Measurements from ENCODE around the gene EBI3. TPM values are rescaled to one million over a fixed set of nuclear protein-coding genes. Genes with fewer than 3 reads are reported as not detected.

EBI3 gene
- total and polyA plus RNA-seq, 2 of the 8 experiments (the other 6 are each of a cell fraction or from before 2014, with no cell fraction given) = 0.99 to 8.4 TPM

DNA sequence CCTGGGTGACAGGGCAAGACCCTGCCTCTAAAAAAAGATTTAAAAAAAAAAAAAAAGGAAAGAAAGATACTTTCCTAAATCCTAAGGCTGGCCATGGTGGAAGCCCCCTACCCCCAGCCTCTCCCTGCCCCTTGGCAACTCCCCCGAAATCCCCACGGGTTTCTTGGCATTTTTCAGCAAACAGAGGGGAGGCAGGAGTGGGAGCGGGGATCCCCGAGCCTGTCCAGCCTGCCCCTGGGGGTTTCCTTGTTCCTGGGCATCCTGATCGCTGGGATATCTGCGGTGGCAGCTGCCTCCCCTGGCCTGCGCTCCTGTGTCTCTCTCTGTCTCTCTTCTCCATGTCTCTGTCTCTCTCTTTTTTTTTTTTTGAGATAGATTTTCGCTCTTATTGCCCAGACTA lies 3.4 kb upstream of the EBI3 start:
- Histone ChIP-seq H3K23me2 (ENCODE audit: low read depth, low read length) (no peaks in the 10 kb centered on the region; the same call in 1 of the 2 replicates), H3K79me1 (ENCODE audit: low read depth, low read length) (no peaks in the 10 kb centered on the region), H3K4me3 (ENCODE audit: extremely low read depth in 1 of 4, insufficient read depth in 2 of 4, low read depth in 3 of 4, low read length in 4 of 4) (no peak overlapping the region), H2BK15ac (ENCODE audit: low read length) (no peak overlapping the region), H3K23ac (ENCODE audit: insufficient read length) (no peak overlapping the region), H2BK5ac (ENCODE audit: low read depth, low read length) (no peak overlapping the region), H3K4me1 (replicated peaks in 1 of 4; ENCODE audit: control insufficient read depth in 3 of 4, insufficient read depth in 4 of 4, low read length in 3 of 4) (peaks cover 0 to 7% (median 3%) of the 10 kb centered on the region in 4 experiments; a peak in 3 of 7 replicates), H3K18ac (ENCODE audit: extremely low read depth, low read length) (no peak overlapping the region), H4K20me1 (replicated peaks in 1 of 2; ENCODE audit: control insufficient read depth in 1 of 2, insufficient read depth in 2 of 2, low read length in 2 of 2) (no peaks in the 10 kb centered on the region), H3K4ac (replicated peaks; ENCODE audit: insufficient read length, low read depth, low read length) (no peak overlapping the region), H3K56ac (replicated peaks; ENCODE audit: insufficient read length, low read depth, low read length) (no peak overlapping the region), H2BK12ac (ENCODE audit: low read depth, low read length) (no peak overlapping the region), H2BK20ac (ENCODE audit: low read length) (no peak overlapping the region), H2AFZ (ENCODE audit: low read length) (no peak overlapping the region), H3K4me2 (ENCODE audit: insufficient read depth in 1 of 2, low read depth in 2 of 2, low read length in 2 of 2) (no peak overlapping the region), H3K27me3 (replicated peaks in 1 of 4; ENCODE audit: control insufficient read depth in 3 of 4, extremely low read depth in 1 of 4, insufficient read depth in 3 of 4, low read length in 3 of 4) (no peaks in the 10 kb centered on the region), H3K36me3 (ENCODE audit: control insufficient read depth in 2 of 4, insufficient read depth in 4 of 4, low read length in 3 of 4) (no peaks in the 10 kb centered on the region), H4K8ac (ENCODE audit: extremely low read depth, insufficient read depth, low read length) (no peak overlapping the region), H2AK5ac (ENCODE audit: low read depth, low read length) (no peak overlapping the region), H3K14ac (ENCODE audit: insufficient read length) (no peak overlapping the region), H3K9ac (replicated peaks in 1 of 4; ENCODE audit: extremely low read depth in 1 of 4, low read depth in 3 of 4, low read length in 3 of 4) (no peak overlapping the region), H2BK120ac (replicated peaks; ENCODE audit: low read depth, low read length) (no peak overlapping the region), H3K79me2 (ENCODE audit: control insufficient read depth in 1 of 2, insufficient read depth in 2 of 2, low read length in 2 of 2) (no peaks in the 10 kb centered on the region), H4K91ac (replicated peaks; ENCODE audit: insufficient read length, low read length) (no peak overlapping the region), H3K27ac (ENCODE audit: low read depth, low read length) (no peak overlapping the region), H3K9me3 (ENCODE audit: insufficient read depth in 2 of 2, low read depth in 1 of 2, low read length in 1 of 2) (no peaks in the 10 kb centered on the region), H4K5ac (ENCODE audit: insufficient read length, low read depth, low read length) (no peak overlapping the region)
- no peak for DNase-seq (ENCODE audit: low read depth in 1 of 2, low spot score in 2 of 2)
- WGBS, 2 experiments (ENCODE audit: extremely low coverage in 1 of 2, insufficient coverage in 1 of 2, insufficient read length in 1 of 2, insufficient replicate concordance in 2 of 2, low coverage in 1 of 2, low lambda C conversion rate in 2 of 2, missing lambda C conversion rate in 1 of 2) = 100% methylated on average over 4 of the region's 8 CpGs; no CpG with 5 or more reads in 1 of the 2 experiments
- CTCF ChIA-PET (ENCODE audit: partially characterized antibody) = no interaction called here
- TF ChIP-seq TAF7 (optimal IDR thresholded peaks at IDR 0.05; ENCODE audit: borderline replicate concordance, low read depth, low read length) = no peak
- TF ChIP-seq RFX5 (IDR thresholded peaks at IDR 0.05; ENCODE audit: borderline replicate concordance, low read depth, low read length) = no peak
- TF ChIP-seq RNF2 (IDR thresholded peaks at IDR 0.05; ENCODE audit: borderline replicate concordance, low read depth, low read length, missing control alignments, poor library complexity, severe bottlenecking) = no peak
- TF ChIP-seq ASH2L (IDR thresholded peaks at IDR 0.05; ENCODE audit: low read length) = no peak
- FAIRE-seq = no peak
- POLR2A ChIA-PET (ENCODE audit: partially characterized antibody) = no interaction called here

All from H1 (cell line).